NCI-H82 treated with DMSO at 0.1 percent for 48 hours (cell line): ENCODE results near the gene IKZF5.
A peak's percentile ranks its signal among the peaks of the same experiment; 100 is the strongest.

Experiments used
- DNase-seq: peaks from one replicate; lab custom pipeline; 2025; ENCODE audit not compliant: unreplicated experiment; lab: John Stamatoyannopoulos, UW

Gene IKZF5

GRCh38 chr10:122983898-122984297, 24.7 kb downstream of the IKZF5 start:
- DNase-seq: no peak

DNA sequence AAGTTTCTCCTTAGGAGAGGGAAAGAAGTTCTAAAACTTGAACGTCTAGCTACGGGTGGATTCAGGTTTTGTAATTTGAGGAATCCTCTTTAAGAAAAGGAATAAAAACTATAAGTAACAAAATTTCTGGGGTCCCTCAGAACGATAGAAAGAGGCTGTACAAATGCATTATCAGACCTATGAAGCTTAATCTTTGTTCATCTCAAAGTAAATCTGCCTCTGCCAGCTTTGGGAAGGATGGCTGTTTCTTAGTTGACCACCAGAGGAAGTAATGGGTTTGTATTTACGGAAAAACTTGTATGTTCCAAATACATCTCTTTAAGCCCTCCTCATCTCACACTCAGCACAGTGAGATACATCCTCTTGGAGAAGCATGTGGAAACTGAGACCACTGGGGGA, 27.5 kb downstream of the IKZF5 start:
- DNase-seq: no peak

- DNase-seq: peak; percentile 48
Observed at GRCh38 chr10:122980209-122981065, 28.2 kb downstream of the IKZF5 start, which contains the start of gene PSTK. PSTK (plus strand) TSS chr10:122980401; CDS start chr10:122980480, 79 bp downstream.

DNA sequence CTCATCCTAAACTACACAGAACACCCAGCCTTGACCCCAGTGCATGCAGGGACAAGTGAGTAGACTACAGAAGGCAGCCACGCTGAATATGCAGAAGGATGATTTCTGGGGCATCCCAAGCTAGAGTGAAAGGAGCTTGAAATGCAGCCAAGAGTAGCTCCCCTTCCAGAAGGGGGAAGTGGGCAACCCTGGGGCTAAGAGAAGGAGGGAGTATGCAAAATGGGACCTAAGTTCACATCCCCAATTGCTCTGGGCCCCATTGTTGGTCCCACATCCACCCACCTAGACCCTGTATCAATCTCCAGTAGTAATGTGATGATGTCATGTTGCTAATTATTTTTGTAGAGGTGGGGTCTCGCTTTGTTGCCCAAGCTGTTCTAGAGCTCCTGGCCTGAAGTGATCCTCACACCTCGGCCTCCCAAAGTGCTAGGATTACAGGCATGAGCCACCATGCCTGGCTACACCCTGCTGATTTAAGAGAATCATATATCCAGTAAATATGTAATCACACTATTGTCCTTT, 34.0 kb downstream of the IKZF5 start:
- no peak for DNase-seq

GRCh38 chr10:122974023-122974422, 34.6 kb downstream of the IKZF5 start:
- no peak for DNase-seq

DNA sequence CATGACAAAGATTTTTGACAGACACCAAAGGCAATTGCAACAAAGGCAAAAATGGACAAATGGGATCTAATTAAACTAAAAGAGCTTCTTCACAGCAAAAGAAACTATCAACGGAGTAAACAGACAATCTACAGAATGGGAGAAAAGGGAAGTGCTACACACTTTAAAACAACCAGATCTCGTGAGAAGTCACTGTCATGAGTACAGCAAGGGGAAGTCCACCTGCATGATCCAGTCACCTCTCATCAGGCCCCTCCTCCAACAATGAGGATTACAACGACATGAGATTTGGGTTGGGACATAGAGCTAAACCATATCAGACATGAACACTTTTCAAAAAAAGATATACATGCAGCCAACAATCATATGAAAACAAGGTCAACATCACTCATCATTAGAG, 39.9 kb downstream of the IKZF5 start:
- no peak for DNase-seq

DNA sequence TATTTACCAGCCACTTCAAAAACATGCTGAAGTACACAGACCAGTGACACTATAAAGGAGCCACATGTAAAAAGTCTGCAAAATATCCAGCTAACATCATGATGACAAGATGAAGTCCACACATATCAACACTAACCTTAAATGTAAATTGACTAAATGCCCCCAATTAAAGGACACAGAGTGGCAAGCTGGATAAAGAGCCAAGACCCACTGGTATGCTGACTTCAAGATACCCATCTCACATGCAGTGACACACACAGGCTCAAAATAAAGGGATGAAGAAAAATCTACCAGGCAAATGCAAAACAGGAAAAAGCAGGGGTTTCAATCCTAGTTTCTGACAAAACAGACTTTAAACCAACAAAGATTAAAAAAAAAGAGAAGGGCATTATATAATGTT, 41.7 kb downstream of the IKZF5 start:
- no peak for DNase-seq

GRCh38 chr10:122962405-122962804, 46.2 kb downstream of the IKZF5 start:
- DNase-seq: no peak

- no peak for DNase-seq
Observed at GRCh38 chr10:122957474-122957873, 51.1 kb downstream of the IKZF5 start.

- no peak for DNase-seq
Observed at GRCh38 chr10:122955892-122956291, 52.7 kb downstream of the IKZF5 start.

DNA sequence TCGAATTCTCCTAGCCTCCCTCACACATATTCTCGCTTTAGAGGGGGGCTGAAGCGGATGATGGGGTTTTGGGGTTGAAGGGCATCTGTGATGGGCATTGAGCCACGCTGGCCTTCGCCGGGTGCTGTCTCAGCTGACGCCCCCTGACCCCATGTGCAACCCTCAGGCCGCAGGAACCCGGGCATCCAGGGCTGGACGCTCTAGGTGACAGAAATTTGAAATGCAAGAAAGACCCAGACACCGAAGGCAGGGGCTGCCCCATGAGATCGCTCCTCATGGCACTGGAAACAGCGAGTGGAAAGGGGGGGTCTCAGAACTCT, 53.9 kb downstream of the IKZF5 start:
- DNase-seq: no peak

- peak; percentile 91 for DNase-seq
Observed at GRCh38 chr10:122953902-122954730, 54.5 kb downstream of the IKZF5 start, which contains the start of gene C10orf88. C10orf88 (minus strand) TSS chr10:122954227; CDS start chr10:122954178, 49 bp downstream.

GRCh38 chr10:122949296-122949695, 59.3 kb downstream of the IKZF5 start:
- DNase-seq: no peak
